NCI-H2171 treated with DMSO at 0.1 percent for 48 hours (cell line): ENCODE data around the gene MINAR2.

Experiments
- DNase-seq: peaks from one replicate; lab custom pipeline; 2025; lab: John Stamatoyannopoulos, UW

Gene MINAR2, protein sequence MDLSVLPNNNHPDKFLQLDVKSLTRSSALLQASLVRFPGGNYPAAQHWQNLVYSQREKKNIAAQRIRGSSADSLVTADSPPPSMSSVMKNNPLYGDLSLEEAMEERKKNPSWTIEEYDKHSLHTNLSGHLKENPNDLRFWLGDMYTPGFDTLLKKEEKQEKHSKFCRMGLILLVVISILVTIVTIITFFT

DNA sequence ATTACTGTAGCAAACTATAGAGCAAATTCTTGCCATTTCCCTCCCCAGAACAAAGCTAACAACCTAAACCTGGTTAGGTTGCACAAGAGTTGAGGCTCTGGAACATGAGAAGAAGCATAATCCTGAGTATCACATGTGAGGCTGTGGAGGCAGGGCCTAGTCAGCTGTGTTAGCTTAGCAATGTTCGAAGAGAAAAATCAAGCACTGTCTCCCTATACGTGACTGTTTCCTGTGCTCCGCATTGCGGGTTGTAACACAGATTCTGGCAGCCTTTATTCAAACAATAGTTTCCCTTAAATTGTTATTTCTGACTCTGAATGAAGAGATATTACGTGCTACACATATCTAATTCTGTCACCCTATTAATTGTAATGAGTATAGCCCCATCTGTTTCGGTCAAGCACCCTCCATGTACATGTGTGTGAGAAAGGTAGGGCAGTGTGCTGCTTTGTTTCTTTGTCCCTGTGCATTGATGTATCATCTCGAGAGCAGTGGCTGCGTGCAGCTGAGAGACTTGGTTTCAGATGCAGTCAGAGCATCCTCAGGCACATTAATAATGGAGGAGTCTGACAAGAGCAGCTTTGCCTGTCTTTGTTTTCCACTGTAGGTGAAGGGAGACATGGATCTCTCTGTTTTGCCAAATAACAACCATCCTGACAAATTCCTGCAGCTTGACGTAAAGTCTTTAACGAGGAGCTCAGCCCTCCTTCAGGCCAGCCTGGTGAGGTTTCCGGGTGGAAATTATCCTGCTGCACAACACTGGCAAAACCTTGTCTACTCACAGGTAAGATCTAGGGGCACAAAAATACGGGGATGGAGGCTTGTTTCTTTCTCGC lies at the start of gene MINAR2:
Gene MINAR2, plus strand, starts transcription at position 523 of the 836 bp plus-strand sequence. Its CDS starts 97 bp downstream, at position 620.
- no peak for DNase-seq

DNA sequence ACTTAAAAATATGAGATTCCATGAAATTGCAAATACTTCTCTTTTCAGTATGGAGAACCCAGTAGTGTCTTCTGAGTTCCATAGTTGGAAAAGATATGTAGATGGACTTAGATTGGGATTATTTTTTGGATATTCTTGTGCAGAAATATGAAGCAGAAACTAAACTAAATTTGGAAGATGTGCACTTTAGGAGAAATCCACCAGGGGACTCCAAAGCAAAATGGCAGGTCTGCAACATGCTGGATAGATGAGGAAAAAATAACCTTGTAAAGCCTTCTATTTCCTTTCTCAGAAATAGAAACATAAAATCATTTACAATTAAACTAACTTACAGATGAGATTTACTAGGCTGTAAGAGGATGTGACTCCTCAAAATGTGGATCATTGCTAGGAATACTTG lies 49.2 kb upstream of the MINAR2 start:
- DNase-seq, result no peak

DNA sequence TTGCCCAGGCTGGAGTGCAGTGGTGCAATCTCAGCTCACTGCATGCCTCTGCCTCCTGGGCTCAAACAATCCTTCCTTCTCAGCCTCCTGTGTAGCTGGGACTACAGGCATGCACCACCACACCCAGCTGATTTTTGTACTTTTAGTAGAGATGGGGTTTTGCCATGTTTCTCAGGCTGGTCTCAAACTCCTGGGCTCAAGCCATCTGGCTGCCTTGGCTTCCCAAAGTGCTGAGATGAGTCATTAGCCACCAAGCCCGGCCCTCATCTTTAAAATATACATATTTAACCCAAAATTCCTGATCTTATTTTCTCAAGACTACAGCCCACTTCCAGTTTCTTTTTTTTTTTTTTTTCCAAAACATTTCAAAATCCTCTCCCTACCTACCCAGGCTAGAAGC lies 31.7 kb upstream of the MINAR2 start:
- DNase-seq, result no peak

DNA sequence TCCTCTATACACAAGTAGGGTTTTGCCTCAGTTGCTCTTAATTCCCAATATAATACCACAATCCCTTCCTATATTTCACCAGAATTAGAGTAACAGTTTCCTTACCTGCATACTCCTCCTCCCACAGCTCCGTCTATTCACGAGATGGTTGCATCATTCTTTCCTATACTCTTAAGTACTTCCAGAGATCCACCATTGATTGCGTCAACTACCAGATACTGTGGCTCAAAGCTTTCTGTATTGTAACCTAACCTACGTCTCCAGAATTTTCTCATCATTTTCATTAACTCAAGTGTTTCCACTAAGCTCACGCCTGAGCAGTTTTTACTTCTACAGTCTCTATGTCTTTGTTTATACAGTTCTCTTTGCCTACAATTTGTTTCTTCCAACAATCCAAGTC lies 31.2 kb upstream of the MINAR2 start:
- no peak for DNase-seq

DNA sequence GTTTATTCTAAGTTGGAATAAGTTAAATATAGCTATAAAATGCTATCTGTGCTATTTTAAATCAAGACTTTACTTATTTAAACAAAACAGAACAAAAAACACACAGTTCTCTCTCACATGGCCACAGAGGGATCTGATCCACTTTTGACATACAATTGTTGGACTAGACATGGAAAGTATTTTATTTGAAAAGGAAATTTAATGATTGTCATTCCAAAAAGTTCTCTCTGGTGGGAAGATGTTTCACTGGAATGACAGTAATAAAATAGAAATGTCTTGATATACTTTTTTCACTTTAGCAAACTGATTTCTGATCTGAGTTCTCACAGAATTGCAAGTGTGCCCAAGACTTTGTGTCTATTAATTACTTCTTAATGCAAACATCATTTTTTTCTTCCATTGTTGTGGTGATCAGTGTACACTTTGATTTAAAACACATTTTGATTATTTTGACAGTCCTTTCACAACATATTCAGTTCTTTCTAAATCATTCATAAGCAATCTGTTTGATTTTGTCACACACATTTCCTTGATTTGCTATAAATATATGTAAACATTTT lies 30.1 kb upstream of the MINAR2 start:
- no peak for DNase-seq

DNA sequence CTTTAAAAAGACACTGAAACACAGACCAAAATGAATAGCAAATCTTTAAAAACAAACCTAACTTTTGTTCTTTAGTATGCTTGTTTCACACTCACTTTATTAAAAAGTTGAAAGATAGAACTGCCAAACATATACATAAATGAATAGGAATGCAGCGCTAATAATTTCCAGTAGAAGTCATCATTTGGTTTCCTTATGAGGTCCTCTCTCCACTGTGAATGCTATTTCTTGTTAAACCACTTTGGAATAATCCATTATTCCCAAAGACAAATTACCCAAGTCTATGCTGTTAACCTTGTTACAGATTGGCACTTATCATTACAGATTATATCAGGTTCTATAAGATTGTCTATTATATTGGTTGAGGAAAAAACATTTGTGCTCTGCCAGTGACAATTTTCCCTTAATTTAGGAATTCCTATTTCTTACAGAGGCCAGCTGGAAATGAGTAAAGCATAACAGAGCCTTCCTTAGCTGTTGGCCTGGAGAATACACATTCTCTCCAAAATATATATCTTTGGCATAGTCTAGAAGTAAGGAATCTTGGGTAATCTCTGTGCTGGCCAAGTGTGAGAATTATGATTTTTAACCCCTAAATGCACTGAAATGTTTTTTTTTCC lies 29.3 kb upstream of the MINAR2 start:
- no peak for DNase-seq

DNA sequence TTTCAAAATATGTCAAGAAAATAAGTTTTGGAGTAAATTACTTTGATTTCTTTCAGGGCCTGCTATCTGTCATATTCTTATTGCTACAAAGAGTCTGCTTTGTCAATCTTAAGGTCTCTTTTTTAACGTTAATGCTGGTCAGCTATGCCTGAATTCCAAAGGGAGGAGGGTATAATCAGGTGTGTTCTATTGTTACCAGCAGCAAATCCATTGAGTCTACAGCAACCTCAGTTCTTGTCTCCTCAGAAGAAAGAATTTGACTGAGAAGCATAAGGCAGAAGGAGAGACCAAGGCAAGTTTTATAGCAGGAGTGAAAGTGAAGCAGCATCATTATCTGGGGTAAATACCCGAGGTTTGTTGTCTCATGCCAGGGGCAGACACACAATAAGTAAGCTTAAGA lies 23.7 kb upstream of the MINAR2 start:
- no peak for DNase-seq

DNA sequence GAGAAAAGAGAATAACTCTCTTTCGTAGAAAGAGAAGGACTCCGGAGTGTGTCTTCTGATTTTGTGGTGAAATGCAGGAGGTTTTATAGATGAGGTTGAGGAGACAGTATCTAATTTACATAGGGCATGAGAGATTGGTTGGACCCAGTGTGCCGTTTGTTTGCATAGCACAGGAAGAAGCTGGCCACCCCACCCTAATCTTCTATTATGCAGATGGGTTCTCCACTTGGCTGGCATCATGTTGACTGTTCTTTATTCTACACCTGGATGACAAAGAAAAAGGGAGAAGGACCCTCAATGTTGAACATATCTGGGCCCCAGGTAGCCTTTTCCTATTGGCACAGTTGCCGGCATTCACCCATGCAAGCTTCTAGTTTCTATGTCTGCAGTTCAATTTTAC lies 23.2 kb upstream of the MINAR2 start:
- no peak for DNase-seq

DNA sequence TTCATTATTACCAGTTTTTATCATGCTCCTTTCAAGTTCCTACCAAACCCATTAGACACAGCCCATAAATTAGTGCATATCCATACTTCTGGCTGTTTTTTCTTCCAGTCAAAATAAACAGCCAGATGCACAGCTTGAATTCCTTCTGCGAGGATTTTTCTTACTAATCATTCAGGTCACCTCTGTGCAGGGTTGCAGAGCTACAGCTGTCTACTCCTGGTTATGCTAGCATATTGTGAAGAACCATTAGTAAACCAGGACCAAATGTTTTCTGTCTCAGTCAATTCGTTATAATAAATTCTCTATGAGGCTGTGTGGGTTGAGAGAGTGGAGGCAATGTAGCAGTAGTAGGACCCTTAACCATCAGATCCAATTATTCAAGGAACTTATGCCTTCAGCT lies 8.1 kb upstream of the MINAR2 start:
- DNase-seq, result no peak

DNA sequence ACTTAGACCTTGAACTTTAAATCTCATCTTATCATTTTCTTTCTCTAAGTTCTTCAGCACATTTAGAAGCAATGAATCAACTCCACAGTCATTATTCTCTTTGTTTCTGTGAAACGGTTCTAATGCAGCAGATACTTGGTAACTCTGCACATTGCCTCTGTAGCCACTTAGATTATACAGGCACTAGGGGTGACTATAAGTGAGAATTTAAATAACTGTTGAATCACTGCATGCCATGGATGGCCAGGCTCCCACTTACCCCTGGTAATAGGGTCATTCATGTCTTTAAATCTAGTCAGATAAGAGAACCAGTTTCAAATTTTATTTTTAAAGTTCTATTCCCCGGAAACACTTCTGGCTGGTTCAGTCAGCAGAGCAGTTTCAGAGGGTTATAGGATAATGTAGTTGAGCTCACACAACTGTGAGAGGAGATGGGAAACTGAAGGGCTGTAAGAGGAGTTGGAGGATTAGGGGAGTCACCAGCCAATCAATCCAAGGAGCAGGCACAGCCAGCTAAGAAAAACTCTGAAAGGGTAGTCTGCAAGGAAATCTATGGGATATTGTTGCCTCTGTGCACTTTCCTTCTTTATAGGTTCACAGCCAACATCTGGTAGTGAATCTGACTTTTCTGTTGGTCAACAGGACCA lies 4.2 kb upstream of the MINAR2 start:
- DNase-seq, result no peak

DNA sequence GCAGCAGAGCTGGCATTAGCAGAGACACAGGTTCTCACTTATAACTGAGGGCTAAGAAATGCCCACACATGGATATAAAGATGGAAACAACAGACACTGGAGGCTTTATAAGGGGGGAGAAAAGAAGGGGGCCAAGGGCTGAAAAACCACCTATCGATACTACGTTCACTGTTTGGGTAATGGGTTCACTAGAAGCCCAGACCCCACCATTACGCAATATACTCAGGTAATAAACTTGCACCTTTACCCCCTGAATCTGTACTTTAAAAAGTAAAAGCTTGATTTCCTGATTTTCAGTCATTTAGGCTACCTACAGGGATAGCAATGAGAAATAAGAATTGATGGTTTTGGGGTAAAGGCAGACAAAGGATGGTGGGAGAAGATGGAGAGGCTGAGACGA lies 1.9 kb upstream of the MINAR2 start:
- no peak for DNase-seq

DNA sequence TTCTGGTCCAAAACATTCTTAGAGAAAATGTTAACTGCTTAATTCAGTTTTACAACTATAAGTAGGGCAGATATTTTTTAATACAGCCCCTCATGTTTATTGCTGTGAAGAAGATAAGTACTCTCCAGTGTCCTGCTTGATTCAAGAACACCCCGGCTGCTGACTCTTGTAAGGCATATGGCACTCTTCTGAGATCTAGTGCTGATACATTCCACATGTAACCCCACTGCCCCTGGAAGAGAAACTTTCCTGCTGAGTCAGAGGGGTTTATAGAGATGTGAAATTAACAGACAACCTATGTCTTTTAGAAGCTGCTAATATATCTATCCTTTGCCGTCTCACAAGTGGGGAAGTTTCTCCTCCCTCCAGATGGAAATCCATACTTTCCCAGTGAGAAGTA lies 1.0 kb upstream of the MINAR2 start:
- no peak for DNase-seq

DNA sequence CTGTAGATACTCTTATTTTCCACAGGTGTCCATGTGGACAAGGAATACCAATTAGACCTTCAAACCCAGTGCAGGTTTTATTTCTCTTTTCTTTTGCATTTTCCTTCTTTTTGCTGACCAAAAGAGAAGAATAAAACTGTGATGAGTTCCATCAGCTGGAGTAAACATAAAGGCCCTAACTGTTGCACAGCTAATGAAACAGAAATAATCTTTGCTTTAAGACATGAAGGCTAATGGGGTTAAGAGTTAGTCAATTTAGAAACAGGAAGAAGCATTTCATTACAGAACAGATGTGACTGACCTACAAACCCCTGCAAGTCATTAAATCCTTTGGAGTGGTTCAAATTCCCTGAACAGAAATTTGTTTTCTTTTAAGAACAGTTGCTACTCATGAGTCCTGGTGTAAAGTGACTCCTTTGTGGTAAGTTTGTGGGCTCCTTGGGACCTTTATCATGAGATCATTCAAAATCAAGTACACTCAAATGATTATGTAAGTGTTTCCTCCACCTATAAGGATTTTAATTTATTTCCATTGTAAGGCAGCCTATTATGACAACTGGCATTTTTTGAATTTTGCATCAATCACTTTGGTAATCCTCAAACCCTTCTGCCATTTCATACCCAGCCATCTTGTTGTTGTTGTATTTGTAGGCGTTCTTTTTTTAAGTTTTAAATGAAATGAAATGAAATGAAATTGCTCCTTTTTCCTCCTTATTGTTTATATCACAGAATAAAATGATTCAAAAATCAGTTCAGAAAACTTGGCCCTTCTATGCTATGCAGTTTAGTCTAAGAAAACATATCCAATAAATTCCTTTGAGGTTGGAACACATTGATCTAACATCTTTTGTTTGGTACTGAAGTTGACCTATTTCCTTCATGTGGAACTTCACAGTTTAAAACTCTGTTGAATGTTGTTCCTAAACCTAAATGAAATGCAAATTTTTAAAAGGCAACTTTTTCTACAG lies 1.3 kb downstream of the MINAR2 start:
- no peak for DNase-seq

DNA sequence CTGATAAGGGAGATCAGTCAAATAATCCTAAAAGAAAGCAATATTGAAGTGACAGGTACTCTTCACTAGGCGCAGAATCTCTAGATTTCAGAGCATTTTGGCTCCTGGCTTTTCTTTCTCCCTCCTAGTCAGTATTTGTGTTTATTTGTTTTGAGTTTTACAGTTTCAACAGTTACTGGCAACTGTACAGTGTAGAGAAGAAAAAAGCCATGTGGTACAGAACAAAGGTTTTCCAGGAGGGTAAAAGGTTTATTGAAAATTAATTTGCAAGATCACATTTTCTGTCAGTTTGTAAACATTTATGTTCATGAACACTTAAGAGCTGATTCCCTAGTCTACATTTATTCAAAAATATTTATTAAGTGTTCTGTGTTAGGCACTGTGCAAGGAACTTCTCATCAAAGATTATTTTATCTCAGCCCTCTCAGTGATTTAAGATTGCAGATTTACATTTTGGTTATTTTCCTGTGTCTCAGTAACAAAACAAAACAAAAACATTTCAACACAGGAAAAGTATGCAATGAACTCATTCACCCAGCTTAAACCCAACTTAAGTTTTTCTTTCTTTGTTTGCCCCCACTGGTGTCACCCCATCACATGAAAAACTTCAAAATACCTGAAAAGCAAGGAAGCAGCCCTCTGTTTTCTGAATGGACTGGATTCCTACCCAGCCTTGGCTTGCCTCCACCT lies 12.9 kb downstream of the MINAR2 start:
- no peak for DNase-seq

DNA sequence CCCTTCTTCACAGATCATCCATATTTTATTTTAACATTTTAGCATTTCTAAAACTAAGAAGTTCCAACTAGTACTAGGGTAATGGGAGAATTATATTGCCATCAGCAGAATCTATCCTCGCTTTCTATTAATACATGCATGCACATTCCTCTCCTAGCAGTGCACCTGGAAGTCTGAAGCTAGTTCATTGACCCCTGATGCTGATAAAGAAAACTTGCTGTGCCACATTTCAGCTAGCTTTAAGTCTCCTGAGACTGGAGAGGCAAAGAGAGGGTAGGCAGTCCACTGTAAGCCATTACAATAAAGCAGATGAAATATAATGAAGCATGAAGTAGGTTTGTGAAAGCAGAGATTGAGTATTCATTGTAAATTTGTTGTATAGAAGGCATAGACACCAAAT lies 15.8 kb downstream of the MINAR2 start:
- DNase-seq, result no peak

DNA sequence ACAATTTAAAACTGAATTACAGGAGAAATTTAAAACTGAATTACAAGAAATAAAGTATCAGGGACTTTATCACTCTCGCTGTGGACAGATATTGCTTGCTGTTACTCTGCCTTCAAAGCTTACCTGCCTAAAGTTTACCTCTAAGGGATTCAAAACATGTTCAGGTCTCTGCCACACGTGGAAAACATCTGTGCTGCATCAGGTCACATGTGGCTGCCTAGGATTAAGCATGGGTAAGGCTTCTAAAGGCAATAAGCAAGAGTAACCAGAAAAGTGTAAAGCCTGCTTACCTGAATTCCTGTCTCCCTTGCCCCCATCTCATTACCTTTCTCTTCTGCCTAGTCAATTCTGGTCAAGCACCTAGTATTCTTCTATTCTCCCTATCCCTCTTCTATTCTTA lies 18.9 kb downstream of the MINAR2 start:
- DNase-seq, result no peak

DNA sequence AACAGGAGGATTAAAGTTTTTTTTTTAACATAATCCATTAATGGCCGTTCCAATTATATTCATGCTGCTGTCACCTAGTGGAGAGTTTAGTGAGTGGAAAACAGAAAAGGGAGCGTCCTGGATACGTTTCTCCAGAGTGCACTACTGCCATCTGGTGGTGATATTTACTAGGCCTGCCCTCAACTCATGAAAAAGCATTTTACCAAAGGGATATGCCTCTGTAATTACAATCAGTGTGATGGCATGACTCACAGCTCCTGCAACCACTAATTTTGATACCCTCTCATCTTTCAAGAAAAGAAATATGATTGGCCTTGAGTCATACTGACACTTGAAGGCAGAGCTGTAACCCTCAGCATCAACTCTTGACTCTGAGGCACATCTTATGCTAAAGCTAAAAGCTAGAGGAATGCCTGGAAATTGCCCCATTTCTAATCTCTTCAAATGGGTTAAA lies 20.1 kb downstream of the MINAR2 start:
- DNase-seq, result peak; percentile 71

DNA sequence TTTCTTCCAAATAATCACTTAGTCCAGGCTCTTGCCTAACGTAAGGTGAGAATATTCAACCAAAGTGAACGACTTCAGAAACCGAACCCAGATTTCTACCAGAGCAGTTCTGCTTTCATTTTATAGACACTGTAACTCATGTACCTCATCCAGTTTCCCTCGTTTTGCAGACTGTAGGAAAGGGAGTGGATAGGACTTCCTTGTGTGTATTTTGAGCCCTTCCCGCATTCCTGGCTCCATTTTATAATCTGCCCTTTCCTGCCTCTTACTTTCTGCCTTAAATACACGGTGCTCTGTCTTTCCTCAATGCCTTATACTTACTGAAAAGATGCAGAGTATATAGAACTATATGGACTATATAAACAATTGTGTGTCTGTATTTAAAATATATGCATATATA lies 20.8 kb downstream of the MINAR2 start:
- no peak for DNase-seq

DNA sequence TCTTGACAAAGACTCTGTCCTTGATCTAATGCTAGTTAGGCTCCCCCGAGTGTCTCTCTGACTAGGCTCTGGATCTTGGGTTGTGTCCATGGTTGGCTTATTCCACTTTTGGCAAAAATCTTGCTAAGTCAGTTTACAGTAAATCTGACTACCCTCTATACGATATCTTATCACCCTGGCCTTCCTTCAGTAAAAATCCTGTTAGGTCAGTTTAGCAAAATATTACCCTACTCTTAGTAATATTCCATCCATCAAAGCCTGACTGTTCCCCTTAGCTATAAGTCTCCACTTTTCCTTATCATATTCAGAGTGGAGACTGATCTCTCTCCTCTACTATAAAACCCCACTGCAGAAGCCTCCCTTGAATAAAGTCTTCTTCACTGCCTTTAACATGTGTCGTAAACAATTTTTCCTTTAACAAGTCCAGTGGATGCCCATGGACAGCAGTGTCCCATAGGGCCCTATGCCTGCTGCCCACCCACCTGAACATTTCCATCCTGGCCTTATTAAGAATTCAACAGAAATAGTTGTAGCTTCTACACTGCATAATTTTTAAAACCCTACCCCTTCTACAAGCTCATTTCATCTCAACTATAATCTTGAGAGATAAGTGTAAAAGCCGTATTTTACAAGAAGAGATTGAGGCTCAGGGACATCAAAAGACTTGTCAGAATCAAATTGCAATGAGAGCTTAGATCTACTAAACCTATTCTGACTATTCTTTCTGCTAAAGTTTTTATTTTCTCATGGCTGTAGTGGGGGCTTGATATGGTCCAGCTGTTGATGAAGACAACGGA lies 22.3 kb downstream of the MINAR2 start:
- DNase-seq, result no peak
